Naive thymus-derived CD8-positive, alpha-beta T cell (primary cell): ENCODE measurements around the gene IFT74. TPM values are rescaled to one million over a fixed set of nuclear protein-coding genes. Genes with fewer than 3 reads are reported as not detected.

ENCODE experiments used
- polyA plus RNA-seq, 3 donors: library from polyadenylated mRNA; unstranded; fragments of 300-500 nt; fragmentation: Illumina TruSeq; gene quantifications; one replicate each; pipeline ENCODE4 v1.2.3, GENCODE V29; 2021
- total RNA-seq, 8 experiments: library from RNA in 2 of 8; stranded (reverse) in 2 of 8; gene quantifications; one replicate each; pipeline ENCODE4 v1.2.3 and lab custom pipeline; 2021 to 2026

IFT74 gene
- total and polyA plus RNA-seq, 5 experiments from 2014 or later = 7.5 to 15.4 (median 10.9) TPM

Other genes with a start within 250 kb of the IFT74 start
- gene CAAP1, start 63.6 kb upstream of the IFT74 start, total RNA-seq = 10 to 100 TPM; 22.0 to 24.5 TPM
- 10 to 100 TPM; 14.6 to 17.8 (median 16.2) TPM for gene CAAP1, start 63.6 kb upstream of the IFT74 start, polyA plus RNA-seq
- 10 to 100 TPM; 25.1 to 29.8 TPM for gene PLAA, start 9.2 kb upstream of the IFT74 start, total RNA-seq
- 10 to 100 TPM; 11.2 to 20.2 (median 14.6) TPM for gene PLAA, start 9.2 kb upstream of the IFT74 start, polyA plus RNA-seq
- not detected for gene LRRC19, start 49.3 kb downstream of the IFT74 start, total RNA-seq
- under 1 TPM in 1 of 3 donors, not detected in 2; 0.06 TPM for gene LRRC19, start 49.3 kb downstream of the IFT74 start, polyA plus RNA-seq
- gene TEK, start 152.8 kb downstream of the IFT74 start, total RNA-seq = not detected
- not detected for gene TEK, start 152.8 kb downstream of the IFT74 start, polyA plus RNA-seq